ENCODE results near the gene SAC3D1.
"Not testable (repeated sequence)": the region's sequence is repeated elsewhere in the genome, so short reads cannot be mapped to it uniquely, and the experiment has no call there.

SAC3D1 gene

GRCh38 chr11:65040847-65041622 lies at the start of gene SAC3D1:
Gene SAC3D1 (plus strand): TSS chr11:65041210. CDS start chr11:65041293, 83 bp downstream.
- no peaks in the 10 kb centered on the region for H3K9me3 ChIP-seq (ENCODE audit: control insufficient read depth, low read length)
- H3K4me3 ChIP-seq (ENCODE audit: low read length): peak within 1 kb of the TSS; percentile 71
- peak within 1 kb of the TSS; percentile 65 for H3K9ac ChIP-seq (ENCODE audit: low read length)
- no peaks in the 10 kb centered on the region for H3K4me1 ChIP-seq (ENCODE audit: control insufficient read depth, insufficient read depth, low read length)
- H3K27me3 ChIP-seq (ENCODE audit: control insufficient read depth, insufficient read depth, low read length): no peaks in the 10 kb centered on the region
- peaks cover 6% of the 10 kb centered on the region for H3K36me3 ChIP-seq (ENCODE audit: control insufficient read depth, insufficient read depth, low read length)

GRCh38 chr11:64994318-64994717 lies 46.7 kb upstream of the SAC3D1 start:
- H3K4me3 ChIP-seq (ENCODE audit: low read length): no peak overlapping the region
- H3K4me1 ChIP-seq (ENCODE audit: control insufficient read depth, insufficient read depth, low read length): peaks cover 29% of the 10 kb centered on the region

DNA sequence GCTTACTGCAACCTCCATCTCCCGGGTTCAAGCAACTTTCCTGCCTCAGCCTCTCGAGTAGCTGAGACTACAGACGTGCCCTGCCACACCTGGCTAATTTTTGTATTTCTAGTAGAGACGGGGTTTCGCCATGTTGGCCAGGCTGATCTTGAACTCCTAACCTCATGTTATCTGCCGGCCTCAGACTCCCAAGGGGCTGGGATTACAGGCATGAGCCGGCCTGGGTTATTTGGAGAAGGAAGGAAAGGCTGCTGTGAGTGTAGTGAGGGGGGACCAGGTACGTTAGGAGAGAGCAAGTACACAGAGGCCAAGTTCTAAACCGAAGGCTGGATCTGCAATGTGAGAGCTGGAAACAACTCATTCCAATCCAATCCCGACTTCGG lies 44.7 kb upstream of the SAC3D1 start:
- H3K9me3 ChIP-seq (ENCODE audit: control insufficient read depth, low read length): no peaks in the 10 kb centered on the region
- H3K9ac ChIP-seq (ENCODE audit: low read length): peak overlapping the region; percentile 80
- peak overlapping the region; percentile 58 for H3K4me3 ChIP-seq (ENCODE audit: low read length)
- no peaks in the 10 kb centered on the region for H3K36me3 ChIP-seq (ENCODE audit: control insufficient read depth, insufficient read depth, low read length)
- H3K27me3 ChIP-seq (ENCODE audit: control insufficient read depth, insufficient read depth, low read length): no peaks in the 10 kb centered on the region
- peaks cover 24% of the 10 kb centered on the region for H3K4me1 ChIP-seq (ENCODE audit: control insufficient read depth, insufficient read depth, low read length)

More at GRCh38 chr11:64994318-64994717, 46.7 kb upstream of the SAC3D1 start:
- Histone ChIP-seq H3K36me3 (ENCODE audit: control insufficient read depth, insufficient read depth, low read length) (no peaks in the 10 kb centered on the region), H3K9me3 (ENCODE audit: control insufficient read depth, low read length) (no peaks in the 10 kb centered on the region), H3K9ac (ENCODE audit: low read length) (no peak overlapping the region), H3K27me3 (ENCODE audit: control insufficient read depth, insufficient read depth, low read length) (no peaks in the 10 kb centered on the region)

GRCh38 chr11:64996710-64997380 lies 44.2 kb upstream of the SAC3D1 start, which contains the start of gene BATF2:
Gene BATF2 (minus strand): TSS chr11:64996971. CDS start chr11:64996914, 57 bp downstream.
- Histone ChIP-seq H3K27me3 (ENCODE audit: control insufficient read depth, insufficient read depth, low read length) (no peaks in the 10 kb centered on the region), H3K9me3 (ENCODE audit: control insufficient read depth, low read length) (no peaks in the 10 kb centered on the region), H3K4me3 (ENCODE audit: low read length) (peak within 1 kb of the TSS; percentile 58), H3K36me3 (ENCODE audit: control insufficient read depth, insufficient read depth, low read length) (no peaks in the 10 kb centered on the region), H3K9ac (ENCODE audit: low read length) (peak within 1 kb of the TSS; percentile 80), H3K4me1 (ENCODE audit: control insufficient read depth, insufficient read depth, low read length) (peaks cover 24% of the 10 kb centered on the region)

DNA sequence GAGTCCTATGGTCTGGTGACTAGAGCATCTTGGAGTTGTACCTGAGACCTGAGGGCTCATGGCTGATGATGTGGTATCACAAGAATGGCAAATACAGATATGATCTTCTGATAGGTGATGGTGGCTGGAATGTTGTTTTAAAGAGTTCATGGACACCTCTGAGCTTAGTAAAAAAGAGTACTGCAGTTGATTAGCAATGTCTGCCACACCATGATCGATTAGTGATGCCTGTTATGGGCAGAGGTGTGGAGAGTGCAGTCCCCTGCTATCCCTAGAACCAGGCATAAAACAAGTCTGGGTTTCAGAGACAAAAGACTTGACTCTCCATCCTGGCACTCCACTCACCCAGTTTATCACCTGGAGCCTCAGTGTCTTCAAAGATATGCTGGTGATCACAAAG lies 42.9 kb upstream of the SAC3D1 start:
- Histone ChIP-seq H3K36me3 (ENCODE audit: control insufficient read depth, insufficient read depth, low read length) (no peaks in the 10 kb centered on the region), H3K4me1 (ENCODE audit: control insufficient read depth, insufficient read depth, low read length) (peaks cover 24% of the 10 kb centered on the region), H3K9me3 (ENCODE audit: control insufficient read depth, low read length) (no peaks in the 10 kb centered on the region), H3K9ac (ENCODE audit: low read length) (no peak overlapping the region), H3K4me3 (ENCODE audit: low read length) (no peak overlapping the region), H3K27me3 (ENCODE audit: control insufficient read depth, insufficient read depth, low read length) (no peaks in the 10 kb centered on the region)

DNA sequence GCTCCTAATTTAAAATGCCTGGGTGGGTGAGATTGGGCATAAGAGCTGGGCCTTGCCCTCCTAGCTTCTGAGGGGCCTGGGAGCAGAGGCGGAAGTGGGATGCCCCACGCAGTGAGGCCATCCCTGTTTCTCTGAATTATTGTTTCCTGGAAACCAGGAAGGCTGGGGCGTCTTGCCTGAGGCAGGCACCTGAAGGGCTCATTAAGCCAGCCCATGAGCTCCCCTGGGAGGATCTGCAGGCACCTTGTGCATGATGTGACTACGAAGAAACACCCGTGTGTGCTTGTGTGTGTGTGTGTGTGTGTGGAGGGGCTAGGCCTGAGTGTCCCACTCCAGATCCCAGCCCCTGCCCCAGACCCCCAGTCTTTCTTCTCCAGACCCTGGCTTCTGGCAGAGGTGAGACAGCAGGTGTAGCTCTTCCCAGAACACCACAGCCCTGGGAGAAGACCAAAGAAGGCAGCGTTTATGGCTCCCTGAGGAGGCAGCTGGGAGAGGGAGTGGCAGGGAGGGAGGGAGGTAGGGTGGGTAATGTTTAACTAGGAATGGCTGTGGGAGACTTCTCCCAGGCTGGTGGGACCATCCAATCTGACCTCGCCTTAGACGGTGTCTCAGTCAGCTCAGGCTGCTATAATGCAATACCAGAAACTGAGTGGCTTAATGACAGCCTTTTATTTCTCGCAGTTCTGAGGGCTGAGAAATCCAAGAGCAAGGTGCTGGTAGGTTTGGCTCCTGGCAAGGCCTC lies 42.1 kb upstream of the SAC3D1 start:
- Histone ChIP-seq H3K27me3 (ENCODE audit: control insufficient read depth, insufficient read depth, low read length) (no peaks in the 10 kb centered on the region), H3K9ac (ENCODE audit: low read length) (no peak overlapping the region), H3K36me3 (ENCODE audit: control insufficient read depth, insufficient read depth, low read length) (no peaks in the 10 kb centered on the region), H3K4me3 (ENCODE audit: low read length) (no peak overlapping the region), H3K9me3 (ENCODE audit: control insufficient read depth, low read length) (no peaks in the 10 kb centered on the region), H3K4me1 (ENCODE audit: control insufficient read depth, insufficient read depth, low read length) (peaks cover 24% of the 10 kb centered on the region)

- peaks cover 24% of the 10 kb centered on the region for H3K4me1 ChIP-seq (ENCODE audit: control insufficient read depth, insufficient read depth, low read length)
Measured at GRCh38 chr11:64999478-64999877, 41.5 kb upstream of the SAC3D1 start.

GRCh38 chr11:65002706-65003105 lies 38.3 kb upstream of the SAC3D1 start:
- H3K9ac ChIP-seq (ENCODE audit: low read length): no peak overlapping the region
- H3K36me3 ChIP-seq (ENCODE audit: control insufficient read depth, insufficient read depth, low read length): no peaks in the 10 kb centered on the region
- H3K4me1 ChIP-seq (ENCODE audit: control insufficient read depth, insufficient read depth, low read length): peaks cover 15% of the 10 kb centered on the region
- no peaks in the 10 kb centered on the region for H3K9me3 ChIP-seq (ENCODE audit: control insufficient read depth, low read length)
- no peak overlapping the region for H3K4me3 ChIP-seq (ENCODE audit: low read length)
- no peaks in the 10 kb centered on the region for H3K27me3 ChIP-seq (ENCODE audit: control insufficient read depth, insufficient read depth, low read length)

More at GRCh38 chr11:64999478-64999877, 41.5 kb upstream of the SAC3D1 start:
- Histone ChIP-seq H3K9ac (ENCODE audit: low read length) (no peak overlapping the region), H3K4me3 (ENCODE audit: low read length) (no peak overlapping the region), H3K27me3 (ENCODE audit: control insufficient read depth, insufficient read depth, low read length) (no peaks in the 10 kb centered on the region), H3K9me3 (ENCODE audit: control insufficient read depth, low read length) (no peaks in the 10 kb centered on the region), H3K36me3 (ENCODE audit: control insufficient read depth, insufficient read depth, low read length) (no peaks in the 10 kb centered on the region)

DNA sequence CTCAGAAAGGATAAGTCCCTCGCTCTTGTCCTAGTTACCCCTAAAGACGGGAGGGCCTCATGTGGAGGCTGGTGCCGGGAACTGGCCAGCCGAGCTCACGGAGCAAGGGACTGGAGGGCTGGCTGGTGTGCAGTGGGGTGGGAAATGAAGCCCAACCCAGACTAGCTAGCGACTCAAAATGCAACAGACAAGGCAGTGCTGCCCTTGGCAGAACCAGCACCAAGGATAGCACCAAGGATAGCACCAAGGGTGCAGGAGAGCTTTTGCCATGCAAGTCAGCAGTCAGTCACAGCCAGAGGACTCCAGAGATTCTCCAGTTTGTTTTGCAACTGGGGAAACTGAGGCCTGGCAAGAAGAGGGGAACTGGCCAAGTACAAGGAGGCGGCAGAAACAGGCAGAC lies 37.7 kb upstream of the SAC3D1 start:
- no peaks in the 10 kb centered on the region for H3K36me3 ChIP-seq (ENCODE audit: control insufficient read depth, insufficient read depth, low read length)
- no peaks in the 10 kb centered on the region for H3K9me3 ChIP-seq (ENCODE audit: control insufficient read depth, low read length)
- H3K4me3 ChIP-seq (ENCODE audit: low read length): no peak overlapping the region
- no peaks in the 10 kb centered on the region for H3K27me3 ChIP-seq (ENCODE audit: control insufficient read depth, insufficient read depth, low read length)
- H3K4me1 ChIP-seq (ENCODE audit: control insufficient read depth, insufficient read depth, low read length): peaks cover 11% of the 10 kb centered on the region
- no peak overlapping the region for H3K9ac ChIP-seq (ENCODE audit: low read length)

DNA sequence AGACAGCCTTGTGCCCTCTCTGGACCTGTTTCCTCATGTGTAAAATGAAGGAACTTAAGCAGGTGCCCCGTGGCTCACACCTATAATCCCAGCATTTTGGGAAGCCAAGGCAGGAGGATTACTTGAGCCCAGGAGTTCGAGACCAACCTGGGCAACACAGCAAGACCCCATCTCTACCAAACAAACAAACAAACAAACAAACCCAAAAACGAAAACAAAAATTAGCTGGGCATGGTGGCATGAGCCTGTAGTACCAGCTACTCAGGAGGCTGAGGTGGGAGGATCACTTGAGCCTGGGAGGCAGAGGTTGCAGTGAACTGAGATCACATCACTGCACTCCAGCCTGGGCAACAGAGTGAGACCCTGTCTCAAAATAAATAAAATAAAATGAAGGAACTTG lies 37.0 kb upstream of the SAC3D1 start:
- H3K4me3 ChIP-seq (ENCODE audit: low read length); H3K9me3 ChIP-seq (ENCODE audit: control insufficient read depth, low read length); H3K4me1 ChIP-seq (ENCODE audit: control insufficient read depth, insufficient read depth, low read length); H3K27me3 ChIP-seq (ENCODE audit: control insufficient read depth, insufficient read depth, low read length); H3K9ac ChIP-seq (ENCODE audit: low read length); H3K36me3 ChIP-seq (ENCODE audit: control insufficient read depth, insufficient read depth, low read length): not testable (repeated sequence)

- Histone ChIP-seq H3K4me1 (ENCODE audit: control insufficient read depth, insufficient read depth, low read length) (peaks cover 2% of the 10 kb centered on the region), H3K27me3 (ENCODE audit: control insufficient read depth, insufficient read depth, low read length) (no peaks in the 10 kb centered on the region), H3K36me3 (ENCODE audit: control insufficient read depth, insufficient read depth, low read length) (no peaks in the 10 kb centered on the region), H3K4me3 (ENCODE audit: low read length) (no peak overlapping the region), H3K9me3 (ENCODE audit: control insufficient read depth, low read length) (no peaks in the 10 kb centered on the region), H3K9ac (ENCODE audit: low read length) (no peak overlapping the region)
Measured at GRCh38 chr11:65008016-65008415, 33.0 kb upstream of the SAC3D1 start.

- Histone ChIP-seq H3K4me1 (ENCODE audit: control insufficient read depth, insufficient read depth, low read length) (peaks cover 6% of the 10 kb centered on the region), H3K36me3 (ENCODE audit: control insufficient read depth, insufficient read depth, low read length) (no peaks in the 10 kb centered on the region), H3K9ac (ENCODE audit: low read length) (no peak overlapping the region), H3K9me3 (ENCODE audit: control insufficient read depth, low read length) (no peaks in the 10 kb centered on the region), H3K27me3 (ENCODE audit: control insufficient read depth, insufficient read depth, low read length) (no peaks in the 10 kb centered on the region), H3K4me3 (ENCODE audit: low read length) (no peak overlapping the region)
Measured at GRCh38 chr11:65008873-65009272, 32.1 kb upstream of the SAC3D1 start.
